Stimulated activated CD8-positive, alpha-beta memory T cell treated with anti-CD3 and anti-CD28 coated beads, Interleukin-7, amount 100 ng/mL, for 24 hours (primary cell): ENCODE results near the gene GPR119.
A peak's percentile ranks its signal among the peaks of the same experiment; 100 is the strongest.
"Not testable (repeated sequence)": the region's sequence is repeated elsewhere in the genome, so short reads cannot be mapped to it uniquely, and the experiment has no call there.

Source experiments
- DNase-seq: peaks from one replicate; pipeline ENCODE4 v3.0.0-alpha.2; 2020; ENCODE audit warnings: low read depth

GPR119 gene

DNA sequence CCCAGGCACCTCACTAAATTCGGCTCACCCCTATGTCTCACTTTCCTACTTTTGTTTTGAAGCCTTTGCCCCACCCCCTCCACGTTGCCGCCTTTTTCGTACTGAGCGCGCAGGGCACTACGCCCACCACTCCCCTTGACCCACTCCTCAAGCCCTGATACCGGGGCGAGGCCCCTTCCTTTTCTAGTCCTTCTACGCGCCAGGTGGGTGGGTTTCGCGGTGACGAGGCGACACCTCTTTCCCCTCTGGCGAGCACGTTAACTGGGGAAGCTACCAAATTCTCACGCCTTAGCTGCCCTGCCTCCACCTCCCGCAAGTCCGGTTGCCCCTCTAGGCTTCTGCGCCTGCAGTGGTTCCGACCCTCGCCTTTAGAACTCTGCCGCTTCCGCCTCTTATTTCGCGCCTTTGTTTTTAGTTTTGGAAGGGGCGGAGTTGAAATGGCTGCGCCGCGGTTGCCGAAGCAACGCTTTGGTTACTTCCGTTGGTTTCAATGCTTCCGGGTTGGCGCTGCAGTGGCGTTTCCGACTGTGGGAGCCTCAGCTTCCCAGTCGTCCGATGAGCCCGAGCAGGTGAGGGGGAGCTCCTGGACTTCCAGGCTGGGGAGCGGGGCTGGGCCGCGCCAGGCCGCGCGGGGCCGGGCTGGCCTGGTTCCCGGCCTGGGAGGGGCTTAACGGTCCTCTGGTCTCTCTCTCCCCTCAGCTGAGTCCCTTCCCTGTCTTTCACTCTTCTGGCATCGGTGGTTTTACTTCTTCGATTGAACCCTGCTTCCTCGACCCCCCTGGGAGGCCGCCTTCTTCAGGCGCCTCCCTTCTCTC is 45.9 kb downstream of the GPR119 start, which contains the start of gene SLC25A14:
SLC25A14 (plus strand) TSS at position 512 of the 815 bp plus-strand sequence. CDS start 360 bp downstream, outside the sequence.
- DNase-seq, result peak; percentile 35

DNA sequence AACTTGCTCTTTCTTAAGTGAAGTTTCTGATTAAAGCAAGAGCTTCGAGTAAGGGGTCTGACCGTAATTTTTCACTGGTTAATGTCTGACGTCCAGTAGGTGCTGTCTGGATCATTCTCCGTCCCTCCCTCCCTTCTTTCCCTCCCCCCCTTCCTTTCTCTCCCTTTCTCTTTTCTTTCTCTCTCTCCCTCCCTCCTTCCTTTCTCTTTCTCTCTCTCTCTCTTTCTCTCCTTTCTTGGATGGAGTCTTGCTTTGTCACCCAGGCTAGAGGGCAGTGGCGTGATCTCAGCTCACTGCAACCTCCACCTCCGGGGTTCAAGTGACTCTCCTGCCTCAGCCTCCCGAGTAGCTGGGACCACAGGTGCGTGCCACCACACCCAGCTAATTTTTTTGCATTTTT is 46.6 kb downstream of the GPR119 start:
- DNase-seq, result not testable (repeated sequence)

DNA sequence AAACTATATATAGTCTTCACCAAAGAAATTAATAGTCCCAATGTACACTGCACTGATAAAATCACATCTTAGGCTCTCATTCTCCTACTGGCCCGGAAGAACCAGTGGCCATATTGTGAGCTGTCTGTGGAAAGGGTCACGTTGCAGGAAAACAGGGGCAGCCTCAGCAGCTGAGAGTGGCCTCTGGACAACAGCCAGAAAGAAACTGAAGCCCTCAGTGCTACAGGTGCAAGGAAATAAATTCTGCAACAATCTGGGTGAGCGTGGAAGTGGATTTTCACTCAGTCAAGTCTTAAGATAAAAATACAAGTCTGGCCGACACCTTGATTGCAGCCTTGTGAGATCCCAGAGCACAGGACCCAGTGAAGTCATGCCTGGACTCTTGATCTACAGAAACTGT is 48.9 kb downstream of the GPR119 start:
- no peak for DNase-seq
